Measurements from ENCODE around the gene PWP2. TPM values are rescaled to one million over a fixed set of nuclear protein-coding genes. Genes with fewer than 3 reads are reported as not detected.
"Not testable (repeated sequence)": the region's sequence is repeated elsewhere in the genome, so short reads cannot be mapped to it uniquely, and the experiment has no call there.

The PWP2 gene
- total and polyA plus RNA-seq, 11 donors: 0.70 to 10.2 (median 5.0) TPM; not detected in 1

DNA sequence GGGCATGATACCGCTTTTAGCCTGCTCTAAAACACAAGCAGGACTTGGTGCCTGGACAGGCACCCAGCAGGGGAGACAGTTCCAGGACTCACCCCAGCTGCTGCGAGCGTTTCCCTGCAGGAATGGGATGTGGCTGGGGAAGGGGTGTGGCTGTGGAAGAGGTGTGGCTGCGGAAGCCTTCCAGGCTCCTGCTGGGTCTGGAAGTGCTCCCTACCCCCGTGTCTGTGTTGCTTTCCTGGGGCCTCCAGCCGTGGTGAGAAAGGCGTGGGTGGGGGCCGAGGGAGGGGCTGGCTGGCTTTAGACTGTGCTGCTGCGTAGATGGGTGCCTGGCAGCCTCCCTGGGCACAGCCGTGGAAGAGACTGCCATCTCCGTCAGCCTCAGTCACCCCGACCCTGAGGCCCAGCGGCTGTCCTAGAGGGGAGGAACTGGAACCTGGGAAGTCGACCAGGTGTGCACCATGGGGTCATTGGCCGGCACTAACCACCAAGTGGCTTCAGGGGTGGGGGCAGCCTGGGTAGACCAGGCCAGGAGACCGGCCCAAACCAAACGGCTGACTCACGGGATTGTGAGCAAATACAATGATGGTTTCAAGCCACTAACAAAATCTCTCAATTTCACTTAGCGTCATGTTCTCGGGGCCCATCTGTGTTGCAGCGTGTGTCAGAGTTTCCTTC lies 46.2 kb downstream of the PWP2 start:
- H3K27me3 ChIP-seq; H3K36me3 ChIP-seq; H3K4me1 ChIP-seq; H3K4me3 ChIP-seq; intact Hi-C loops (cut with DNase I); H3K9me3 ChIP-seq; H3K27ac ChIP-seq: not testable (repeated sequence)
- WGBS, 4 donors: 45% methylated on average over 7 of the region's 21 CpGs; no CpG with 5 or more reads in 3 of the 4 donors
- ATAC-seq (peak; percentile 32 to 83 (median 51)), DNase-seq (peak in 1 of 5 donors; percentile 20)

DNA sequence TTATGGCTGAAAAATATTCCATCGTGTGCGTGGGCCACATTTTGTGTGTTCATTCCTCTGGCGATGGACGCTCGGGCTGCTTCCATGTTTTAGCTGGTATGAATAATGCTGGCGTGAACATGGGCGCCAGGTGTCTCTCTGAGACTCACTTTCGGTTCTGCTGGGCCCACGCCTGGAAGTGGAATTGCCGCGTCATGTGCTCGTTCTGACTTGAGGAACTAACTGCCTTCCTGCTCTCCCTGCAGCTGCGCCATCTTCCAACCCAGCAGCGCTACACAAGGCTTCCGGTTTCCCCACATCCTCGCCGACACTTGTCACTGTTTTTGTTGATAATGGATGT lies 46.7 kb downstream of the PWP2 start:
- WGBS, 4 donors: 73 to 100% (median 90%) methylated on average over 1 to 9 of the region's 17 CpGs; no CpG with 5 or more reads in 1 of the 4 donors
- H3K4me3 ChIP-seq; H3K36me3 ChIP-seq; H3K4me1 ChIP-seq; H3K9me3 ChIP-seq; H3K27ac ChIP-seq; H3K27me3 ChIP-seq; intact Hi-C loops (cut with DNase I): not testable (repeated sequence)
- ATAC-seq (peak; percentile 36 to 67 (median 52)), DNase-seq (peak in 4 of 5 donors; percentile 10 to 37 (median 18))

DNA sequence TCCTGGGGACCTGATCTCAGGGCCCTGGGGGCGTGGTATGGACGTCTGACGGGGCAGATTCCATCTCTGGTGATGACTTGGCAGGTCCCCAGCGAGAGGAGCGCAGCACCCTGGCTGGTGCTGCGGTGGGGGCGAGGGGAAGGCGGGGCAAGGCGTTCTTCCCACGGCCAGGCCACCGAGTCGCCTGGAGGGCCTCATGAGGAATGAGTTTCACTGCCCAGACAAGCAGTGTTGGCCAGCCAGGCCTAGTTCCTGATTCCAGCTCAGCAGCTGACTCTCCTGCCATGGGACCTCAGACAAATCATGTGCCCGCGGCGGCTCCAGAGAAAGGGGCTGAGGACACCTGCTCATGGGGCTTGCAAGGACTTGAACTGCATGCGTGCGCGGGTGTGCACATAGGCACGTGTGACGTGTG lies 47.6 kb downstream of the PWP2 start:
- WGBS, 4 donors: no CpG with 5 or more reads among the region's 20 CpGs
- intact Hi-C loops (cut with DNase I); H3K27me3 ChIP-seq; H3K36me3 ChIP-seq; H3K4me1 ChIP-seq; H3K27ac ChIP-seq; H3K4me3 ChIP-seq; H3K9me3 ChIP-seq; DNase-seq: not testable (repeated sequence)
- peak; percentile 22 to 78 (median 73) for ATAC-seq

DNA sequence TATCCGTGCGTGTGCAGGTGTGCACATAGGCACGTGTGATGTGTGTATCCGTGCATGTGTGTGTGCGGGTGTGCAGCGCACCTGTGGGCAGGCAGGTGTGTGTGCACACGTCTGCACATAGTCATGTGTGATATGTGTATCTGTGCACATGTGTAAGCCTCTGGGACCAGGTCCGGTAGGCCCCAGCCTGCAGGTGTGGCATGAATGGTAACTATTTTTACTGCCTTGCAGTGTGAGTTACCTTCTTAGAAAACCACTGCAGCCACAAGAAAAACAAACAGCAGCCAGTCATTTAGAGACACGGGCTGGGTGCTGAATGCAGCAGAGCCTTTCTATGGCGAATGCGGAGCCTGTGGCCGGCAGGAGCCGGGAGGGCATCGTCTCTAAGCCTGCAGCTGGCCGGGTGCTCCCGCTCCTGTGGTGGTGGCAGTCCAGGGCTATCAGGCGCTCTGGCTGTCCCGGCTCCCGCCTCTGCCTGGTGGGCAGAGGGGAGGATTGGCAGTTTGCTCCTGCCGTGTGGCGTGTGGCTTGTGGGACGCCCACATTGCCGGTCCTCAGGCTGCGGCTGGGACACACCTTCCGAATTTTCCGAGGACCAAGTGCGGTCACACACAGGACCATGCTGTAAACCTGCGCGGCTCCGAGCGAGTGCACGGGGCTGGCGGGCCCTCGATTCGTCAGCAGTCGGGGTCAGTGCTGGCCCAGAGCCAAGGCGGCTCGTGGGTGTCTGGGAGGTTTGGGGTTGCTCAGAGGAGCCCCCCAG lies 48.2 kb downstream of the PWP2 start:
- H3K27ac ChIP-seq; H3K9me3 ChIP-seq; H3K36me3 ChIP-seq; intact Hi-C loops (cut with DNase I); H3K27me3 ChIP-seq; H3K4me3 ChIP-seq; DNase-seq; H3K4me1 ChIP-seq; ATAC-seq: not testable (repeated sequence)
- WGBS, 4 donors: 100% methylated on average over 8 of the region's 38 CpGs; no CpG with 5 or more reads in 3 of the 4 donors

DNA sequence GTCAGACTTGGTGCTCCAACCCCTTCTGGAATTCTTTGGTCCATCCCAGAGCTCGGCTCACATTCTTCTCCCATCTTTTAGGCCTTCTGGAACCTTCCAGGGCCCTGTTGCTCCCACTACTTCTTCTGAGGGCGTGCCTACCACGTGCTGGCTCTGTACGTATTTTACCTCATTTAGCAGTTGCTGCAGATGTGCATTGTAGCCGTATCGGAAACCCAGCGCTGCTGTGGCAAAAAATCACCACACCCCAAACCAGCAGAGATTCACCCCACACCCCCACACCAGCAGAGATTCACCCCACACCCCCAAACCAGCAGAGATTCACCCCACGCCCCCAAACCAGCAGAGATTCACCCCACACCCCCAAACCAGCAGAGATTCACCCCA lies 48.8 kb downstream of the PWP2 start:
- H3K4me3 ChIP-seq; H3K27me3 ChIP-seq; H3K27ac ChIP-seq; H3K4me1 ChIP-seq; H3K9me3 ChIP-seq; ATAC-seq; intact Hi-C loops (cut with DNase I); DNase-seq; H3K36me3 ChIP-seq: not testable (repeated sequence)
- no CpG with 5 or more reads among the region's 8 CpGs for WGBS, 4 donors

DNA sequence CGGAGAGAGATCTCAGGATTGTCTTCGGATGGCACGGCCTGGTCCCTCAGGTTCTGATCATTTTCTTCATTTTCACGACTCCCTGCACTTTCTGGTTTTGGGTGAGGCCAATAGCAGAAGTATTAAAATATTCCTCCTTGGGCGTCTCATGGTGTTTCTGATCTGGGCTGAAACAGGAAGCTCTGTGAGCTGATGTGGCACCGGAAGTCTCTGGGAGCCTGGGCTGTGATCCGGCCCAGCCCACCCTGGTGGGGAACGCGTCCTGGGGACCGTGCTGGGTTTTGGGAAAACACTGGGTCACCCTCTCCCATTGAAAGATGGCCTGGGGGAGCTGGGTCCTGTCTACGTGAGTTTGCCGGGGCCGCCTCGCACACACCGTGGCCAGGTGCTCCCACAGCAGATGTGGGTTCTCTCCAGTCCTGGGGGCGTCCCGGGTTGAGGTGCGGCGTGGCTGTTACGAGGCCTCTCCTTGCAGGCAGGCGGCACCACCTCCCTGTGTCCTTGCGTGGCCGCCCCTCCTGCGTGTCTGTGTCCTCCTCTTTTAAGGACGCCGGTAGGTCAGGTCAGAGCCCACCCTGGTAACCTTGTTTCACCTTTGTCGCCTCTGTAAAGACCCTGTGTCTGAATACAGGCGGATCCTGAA lies 50.4 kb downstream of the PWP2 start:
- H3K27ac ChIP-seq; H3K36me3 ChIP-seq; H3K27me3 ChIP-seq; H3K9me3 ChIP-seq; intact Hi-C loops (cut with DNase I); ATAC-seq; H3K4me1 ChIP-seq; H3K4me3 ChIP-seq; DNase-seq: not testable (repeated sequence)
- 65% methylated on average over 11 of the region's 28 CpGs; no CpG with 5 or more reads in 3 of the 4 donors for WGBS, 4 donors

DNA sequence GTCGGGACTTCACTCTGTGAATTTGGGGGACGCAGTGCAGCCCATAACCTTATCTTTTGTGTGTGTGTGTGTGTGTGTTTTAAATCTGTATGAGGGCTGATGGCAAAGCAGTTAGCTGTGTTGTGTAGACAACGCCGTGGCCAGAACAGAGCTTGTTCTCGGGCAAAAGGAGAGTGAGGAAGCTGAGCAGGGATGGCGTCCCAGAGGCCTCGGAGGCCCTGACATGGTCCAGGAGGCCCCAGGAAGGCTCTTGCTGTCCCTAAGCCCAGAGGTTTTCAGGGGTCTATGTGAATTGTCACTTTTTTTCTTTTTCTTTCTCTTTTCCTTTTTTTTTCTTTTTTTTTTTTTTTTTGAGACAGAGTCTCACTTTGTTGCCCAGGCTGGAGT lies 50.9 kb downstream of the PWP2 start:
- 90% methylated on average over 4 of the region's 7 CpGs; no CpG with 5 or more reads in 3 of the 4 donors for WGBS, 4 donors
- ATAC-seq; H3K9me3 ChIP-seq; H3K4me3 ChIP-seq; H3K27me3 ChIP-seq; intact Hi-C loops (cut with DNase I); H3K27ac ChIP-seq; H3K4me1 ChIP-seq; DNase-seq; H3K36me3 ChIP-seq: not testable (repeated sequence)

DNA sequence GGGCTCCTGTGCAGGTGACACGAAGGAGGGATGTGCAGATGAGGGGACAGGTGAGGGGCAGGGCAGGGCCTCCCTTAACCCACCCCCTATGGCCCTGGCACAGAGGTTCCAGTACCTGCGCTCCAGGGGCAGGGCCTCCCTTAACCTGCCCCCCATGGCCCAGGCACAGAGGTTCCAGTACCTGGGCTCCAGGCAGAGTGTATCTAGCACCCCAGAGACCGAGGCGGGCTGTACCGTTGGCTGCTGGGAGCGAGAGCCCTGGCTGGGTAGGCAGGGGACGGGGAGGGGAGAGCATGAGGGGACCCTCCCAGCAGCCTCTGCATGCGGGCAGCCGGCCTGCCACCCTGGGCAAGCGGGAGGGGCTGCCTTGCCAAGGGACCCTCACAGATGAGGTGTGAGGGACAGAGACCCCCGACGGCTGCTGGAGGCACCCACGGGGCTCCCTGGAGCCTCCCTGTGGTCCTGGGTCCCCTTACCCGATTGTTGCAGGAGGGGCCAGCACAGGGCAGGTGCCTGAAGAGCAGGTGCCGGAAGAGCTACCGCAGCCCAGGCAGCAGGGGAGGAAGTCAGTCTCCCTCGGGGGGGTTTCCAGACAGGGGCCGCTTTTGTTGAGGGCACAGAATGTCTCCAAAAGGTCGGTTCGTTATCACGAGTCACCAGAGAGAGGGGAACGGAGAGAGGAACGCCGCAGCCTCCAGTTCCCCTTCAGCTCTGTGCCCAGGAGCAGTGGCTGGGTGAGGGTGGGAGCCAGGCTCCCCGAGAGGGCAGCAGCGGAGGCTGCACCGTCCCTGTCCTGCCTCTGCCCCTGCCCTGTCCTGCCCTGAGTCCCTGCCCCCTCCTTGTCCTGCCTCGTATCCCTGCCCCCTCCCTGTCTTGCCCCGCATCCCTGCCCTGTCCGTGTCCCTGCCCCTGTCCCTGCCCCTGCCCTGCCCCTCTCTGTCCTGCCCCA lies 52.4 kb downstream of the PWP2 start:
- peak in 3 of 4 donors; percentile 31 to 55 (median 44) for ATAC-seq

DNA sequence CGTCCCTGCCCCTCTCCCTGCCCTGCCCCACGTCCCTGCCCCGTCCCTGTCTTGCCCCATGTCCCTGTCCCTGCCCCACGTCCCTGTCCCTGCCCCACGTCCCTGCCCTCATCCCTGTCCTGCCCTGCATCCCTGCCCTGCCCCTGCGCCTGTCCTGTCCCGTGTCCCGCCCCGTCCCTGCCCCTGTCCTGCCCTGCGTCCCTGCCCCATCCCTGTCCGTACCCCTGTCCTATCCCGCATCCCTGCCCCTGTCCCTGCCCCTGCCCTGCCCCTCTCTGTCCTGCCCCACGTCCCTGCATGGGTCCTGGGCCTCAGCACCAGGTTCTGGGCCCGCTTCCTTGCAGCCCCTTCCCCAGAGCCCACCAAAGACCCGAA lies 53.1 kb downstream of the PWP2 start:
- WGBS, 4 donors: no CpG with 5 or more reads among the region's 15 CpGs
- H3K27me3 ChIP-seq; H3K9me3 ChIP-seq; H3K4me1 ChIP-seq; DNase-seq; H3K27ac ChIP-seq; H3K4me3 ChIP-seq; H3K36me3 ChIP-seq; intact Hi-C loops (cut with DNase I): not testable (repeated sequence)
- ATAC-seq: peak in 2 of 4 donors; percentile 29 to 56

More for the DNA sequence above, 52.4 kb downstream of the PWP2 start:
- DNase-seq; intact Hi-C loops (cut with DNase I); H3K4me1 ChIP-seq; H3K27me3 ChIP-seq; H3K36me3 ChIP-seq; H3K9me3 ChIP-seq: not testable (repeated sequence)
- peak overlapping the region in 1 of 12 donors; percentile 46 for H3K4me3 ChIP-seq
- 46 to 86% methylated on average over 3 to 7 of the region's 30 CpGs; no CpG with 5 or more reads in 2 of the 4 donors for whole genome bisulfite sequencing, 4 donors
- peak overlapping the region in 1 of 12 donors; percentile 55 for H3K27ac ChIP-seq

DNA sequence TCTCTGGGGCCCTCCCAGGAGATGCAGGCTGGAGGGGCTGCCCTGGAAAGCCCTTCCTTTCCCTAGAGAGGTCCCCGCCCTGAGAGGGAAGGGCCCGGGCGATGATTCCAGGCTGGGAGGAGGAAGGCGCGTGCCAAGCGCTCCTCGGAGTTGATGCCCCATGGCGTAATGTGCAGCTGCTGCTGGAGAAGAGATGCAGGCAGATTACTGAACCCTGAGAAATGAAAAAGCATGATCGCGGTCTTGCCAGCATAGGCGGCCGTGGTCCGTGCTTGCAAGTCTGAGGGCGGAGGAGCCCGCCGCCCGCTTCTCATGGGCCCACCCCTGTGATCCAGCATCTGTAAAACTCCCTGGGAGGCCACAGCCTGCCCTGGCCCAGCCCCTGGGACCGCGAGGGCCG lies 53.6 kb downstream of the PWP2 start:
- H3K4me1 ChIP-seq; H3K27me3 ChIP-seq; H3K36me3 ChIP-seq; H3K4me3 ChIP-seq; H3K9me3 ChIP-seq; H3K27ac ChIP-seq; intact Hi-C loops (cut with DNase I); DNase-seq: not testable (repeated sequence)
- WGBS, 4 donors: no CpG with 5 or more reads among the region's 20 CpGs
- peak in 3 of 4 donors; percentile 51 to 72 (median 66) for ATAC-seq
